Tibial nerve (tissue), 4 donors: ENCODE results near the gene RSPO3. TPM values are rescaled to one million over a fixed set of nuclear protein-coding genes. Genes with fewer than 3 reads are reported as not detected.

ENCODE experiments used
- DNase-seq, 2 donors: peaks; one replicate each; pipeline ENCODE4 v3.0.0-alpha.2; 2019; ENCODE audit warnings: low spot score in 2 of 2
- H3K27ac ChIP-seq, 4 donors: fragments of 200-600 bp; sonication (generic) in 3 of 4; one replicate each; pipeline ENCODE4 v1.5.1; 2017 to 2019; ENCODE audit warnings: mild to moderate bottlenecking in 1 of 4
- H3K27me3 ChIP-seq, 2 donors: fragments of 200-600 bp; sonication (generic) in 1 of 2; one replicate each; pipeline versions ENCODE4 v1.5.1 to v1.6.0; 2017 to 2019
- H3K36me3 ChIP-seq, 3 donors: fragments of 200-600 bp; sonication (generic); one replicate each; pipeline ENCODE4 v1.5.1; 2018 to 2019
- H3K4me1 ChIP-seq, 4 donors: fragments of 200-600 bp; sonication (generic) in 3 of 4; one replicate each; pipeline ENCODE4 v1.5.1; 2017 to 2019
- H3K4me3 ChIP-seq, 4 donors: fragments of 200-600 bp; sonication (generic) in 3 of 4; one replicate each; pipeline ENCODE4 v1.5.1; 2017 to 2019; ENCODE audit warnings: mild to moderate bottlenecking in 1 of 4, moderate library complexity in 1 of 4
- H3K9me3 ChIP-seq, 4 donors: fragments of 200-600 bp; sonication (generic) in 3 of 4; one replicate each; pipeline ENCODE4 v1.5.1; 2017 to 2019
- CTCF ChIP-seq, 5 experiments: fragments of 200-600 bp in 3 of 5; fragments of 450-650 bp in 2 of 5; sonication (generic) in 3 of 5; IDR thresholded peaks; one replicate each; pipeline ENCODE4 v1.5.1; 2016 to 2019; ENCODE audit warnings: antibody characterized with exemption in 5 of 5, mild to moderate bottlenecking in 3 of 5, moderate library complexity in 2 of 5
- EP300 ChIP-seq, 2 donors: sonication (generic); formaldehyde crosslinking; IDR thresholded peaks; one replicate each; pipeline ENCODE4 v1.6.1; 2017; ENCODE audit warnings: antibody characterized with exemption in 2 of 2, mild to moderate bottlenecking in 1 of 2
- POLR2A ChIP-seq, 2 donors: fragments of 450-650 bp; IDR thresholded peaks; one replicate each; pipeline ENCODE4 v1.6.1; 2017; ENCODE audit warnings: antibody characterized with exemption in 2 of 2, mild to moderate bottlenecking in 2 of 2, moderate library complexity in 2 of 2
- WGBS, 2 donors: methylation state at CpG; one replicate each; pipeline ENCODE4 v1.1.5; 2018; 5-methylcytosine and 5-hydroxymethylcytosine counted together
- total RNA-seq, 4 donors: library from RNA; depleted of rRNA; stranded (reverse); fragments of >200 nt; gene quantifications; one replicate each; pipeline ENCODE4 v1.1.0, GENCODE V29; 2016

RSPO3 gene
- total RNA-seq, 4 donors from 2014 or later = 10.2 to 24.1 (median 19.6) TPM

GRCh38 chr6:127077886-127078285 is 40.6 kb upstream of the RSPO3 start:
- H3K36me3 ChIP-seq = no peaks in the 10 kb centered on the region
- no peak for TF ChIP-seq CTCF (IDR thresholded peaks at IDR 0.05)
- no peak for TF ChIP-seq EP300 (IDR thresholded peaks at IDR 0.05)
- TF ChIP-seq POLR2A (IDR thresholded peaks at IDR 0.05) = no peak
- H3K4me1 ChIP-seq = no peaks in the 10 kb centered on the region
- no peaks in the 10 kb centered on the region for H3K9me3 ChIP-seq
- H3K27me3 ChIP-seq = no peaks in the 10 kb centered on the region
- no peak overlapping the region for H3K27ac ChIP-seq
- DNase-seq = no peak
- no peak overlapping the region for H3K4me3 ChIP-seq
- 90 to 94% methylated on average over 2 of the region's 2 CpGs for WGBS, 2 donors

GRCh38 chr6:127078669-127079068 is 39.8 kb upstream of the RSPO3 start:
- WGBS, 2 donors = 95 to 96% methylated on average over 5 of the region's 5 CpGs
- no peaks in the 10 kb centered on the region for H3K4me1 ChIP-seq

GRCh38 chr6:127079681-127080080 is 38.8 kb upstream of the RSPO3 start:
- no peaks in the 10 kb centered on the region for H3K27me3 ChIP-seq
- no peaks in the 10 kb centered on the region for H3K36me3 ChIP-seq
- H3K9me3 ChIP-seq = no peaks in the 10 kb centered on the region
- no peak overlapping the region for H3K27ac ChIP-seq
- no peaks in the 10 kb centered on the region for H3K4me1 ChIP-seq
- no peak overlapping the region for H3K4me3 ChIP-seq
- no peak for TF ChIP-seq POLR2A (IDR thresholded peaks at IDR 0.05)
- TF ChIP-seq EP300 (IDR thresholded peaks at IDR 0.05) = no peak
- TF ChIP-seq CTCF (IDR thresholded peaks at IDR 0.05) = no peak
- no peak for DNase-seq

More at GRCh38 chr6:127078669-127079068, 39.8 kb upstream of the RSPO3 start:
- no peak for DNase-seq
- H3K27me3 ChIP-seq = no peaks in the 10 kb centered on the region
- H3K9me3 ChIP-seq = no peaks in the 10 kb centered on the region
- H3K27ac ChIP-seq = no peak overlapping the region
- no peak for TF ChIP-seq EP300 (IDR thresholded peaks at IDR 0.05)
- no peak for TF ChIP-seq CTCF (IDR thresholded peaks at IDR 0.05)
- no peak for TF ChIP-seq POLR2A (IDR thresholded peaks at IDR 0.05)
- no peaks in the 10 kb centered on the region for H3K36me3 ChIP-seq
- H3K4me3 ChIP-seq = no peak overlapping the region

GRCh38 chr6:127080081-127080480 is 38.4 kb upstream of the RSPO3 start:
- Histone ChIP-seq H3K27ac (no peak overlapping the region), H3K27me3 (no peaks in the 10 kb centered on the region), H3K4me1 (no peaks in the 10 kb centered on the region), H3K9me3 (no peaks in the 10 kb centered on the region), H3K4me3 (no peak overlapping the region), H3K36me3 (no peaks in the 10 kb centered on the region)
- 82 to 84% methylated on average over 3 of the region's 3 CpGs for WGBS, 2 donors
- TF ChIP-seq POLR2A (IDR thresholded peaks at IDR 0.05) (no peak), EP300 (IDR thresholded peaks at IDR 0.05) (no peak), CTCF (IDR thresholded peaks at IDR 0.05) (no peak)
- no peak for DNase-seq

- Histone ChIP-seq H3K27ac (no peak overlapping the region), H3K4me3 (no peak overlapping the region), H3K4me1 (no peaks in the 10 kb centered on the region), H3K9me3 (no peaks in the 10 kb centered on the region), H3K36me3 (no peaks in the 10 kb centered on the region), H3K27me3 (no peaks in the 10 kb centered on the region)
- 83 to 84% methylated on average over 2 of the region's 2 CpGs for WGBS, 2 donors
- no peak for DNase-seq
- no peak for TF ChIP-seq EP300 (IDR thresholded peaks at IDR 0.05)
These were observed 35.1 kb upstream of the RSPO3 start for GRCh38 chr6:127083231-127083962.

GRCh38 chr6:127083963-127084310 is 34.5 kb upstream of the RSPO3 start:
- Histone ChIP-seq H3K9me3 (no peaks in the 10 kb centered on the region), H3K4me3 (no peak overlapping the region), H3K27ac (no peak overlapping the region), H3K27me3 (no peaks in the 10 kb centered on the region), H3K4me1 (no peaks in the 10 kb centered on the region), H3K36me3 (no peaks in the 10 kb centered on the region)
- WGBS, 2 donors = 76% methylated on average over 2 of the region's 2 CpGs
- TF ChIP-seq POLR2A (IDR thresholded peaks at IDR 0.05) (no peak), CTCF (IDR thresholded peaks at IDR 0.05) (no peak), EP300 (IDR thresholded peaks at IDR 0.05) (no peak)
- DNase-seq = no peak
